Adrenal gland (tissue), 5 donors: ENCODE measurements around the gene TRAPPC8.

ENCODE experiments used
- CTCF ChIP-seq, 6 experiments: fragments of 450-650 bp in 4 of 6; fragments of 200-600 bp in 2 of 6; sonication (generic) in 1 of 6; IDR thresholded peaks; 1 replicate in 5 of 6; 2 replicates in 1 of 6; pipeline versions ENCODE4 v1.5.1 to v1.8.0; 2016 to 2021; ENCODE audit warnings: antibody characterized with exemption in 6 of 6, mild to moderate bottlenecking in 2 of 6, moderate library complexity in 1 of 6
- POLR2A ChIP-seq, 2 donors: fragments of 450-650 bp; IDR thresholded peaks; one replicate each; pipeline ENCODE4 v1.6.1; 2017; ENCODE audit warnings: antibody characterized with exemption in 2 of 2, mild to moderate bottlenecking in 2 of 2, moderate library complexity in 1 of 2
- donor health status: DM: no; HTN: no; CAD: no.

- TF ChIP-seq CTCF (IDR thresholded peaks at IDR 0.05) (no peak), POLR2A (IDR thresholded peaks at IDR 0.05) (no peak)
Observed at GRCh38 chr18:31825772-31826171, 117.2 kb downstream of the TRAPPC8 start.
